Stimulated activated CD4-positive, alpha-beta T cell treated with anti-CD3 and anti-CD28 coated beads, Interleukin-12 subunit alpha, Interleukin-12 subunit beta, amount 100 ng/mL, for 4 hours (primary cell): ENCODE measurements around the gene CLCN6.

ENCODE experiments used
- DNase-seq: peaks from one replicate; pipeline ENCODE4 v3.0.0-alpha.2; 2020

CLCN6 gene

GRCh38 chr1:11880911-11881748 lies 75.1 kb downstream of the CLCN6 start:
- DNase-seq = no peak

DNA sequence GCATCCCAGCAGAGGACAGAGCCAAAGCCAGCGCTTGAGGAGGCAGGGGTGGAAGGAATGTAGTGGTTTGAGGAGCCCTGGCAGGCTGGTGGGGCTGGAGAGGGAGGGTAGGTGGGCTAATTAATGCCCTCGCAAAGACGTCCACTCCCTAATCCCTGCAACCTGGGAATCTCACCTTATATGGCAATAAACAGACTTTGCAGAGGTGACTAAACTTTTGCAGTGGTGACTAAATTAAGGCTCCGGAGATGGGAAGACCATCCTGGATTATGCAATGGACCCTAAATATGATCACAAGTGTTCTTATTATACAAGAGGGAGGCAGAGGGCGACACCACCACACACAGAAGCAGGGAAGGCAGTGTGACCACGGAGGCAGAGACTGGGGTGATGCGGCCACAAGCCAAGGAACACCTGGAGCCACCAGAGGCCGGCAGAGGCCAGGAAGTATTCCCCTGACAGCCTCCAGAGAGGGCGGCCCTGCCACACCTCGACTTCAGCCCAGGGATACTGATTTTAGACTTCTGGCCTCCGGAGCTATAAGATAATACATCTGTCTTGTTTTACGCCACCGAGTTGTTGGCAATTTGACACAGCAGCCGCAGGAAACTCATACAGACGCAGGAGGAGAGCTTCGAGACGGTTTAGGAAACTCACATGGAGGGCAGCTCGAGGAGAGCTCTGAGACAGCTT lies 75.9 kb downstream of the CLCN6 start:
- no peak for DNase-seq

DNA sequence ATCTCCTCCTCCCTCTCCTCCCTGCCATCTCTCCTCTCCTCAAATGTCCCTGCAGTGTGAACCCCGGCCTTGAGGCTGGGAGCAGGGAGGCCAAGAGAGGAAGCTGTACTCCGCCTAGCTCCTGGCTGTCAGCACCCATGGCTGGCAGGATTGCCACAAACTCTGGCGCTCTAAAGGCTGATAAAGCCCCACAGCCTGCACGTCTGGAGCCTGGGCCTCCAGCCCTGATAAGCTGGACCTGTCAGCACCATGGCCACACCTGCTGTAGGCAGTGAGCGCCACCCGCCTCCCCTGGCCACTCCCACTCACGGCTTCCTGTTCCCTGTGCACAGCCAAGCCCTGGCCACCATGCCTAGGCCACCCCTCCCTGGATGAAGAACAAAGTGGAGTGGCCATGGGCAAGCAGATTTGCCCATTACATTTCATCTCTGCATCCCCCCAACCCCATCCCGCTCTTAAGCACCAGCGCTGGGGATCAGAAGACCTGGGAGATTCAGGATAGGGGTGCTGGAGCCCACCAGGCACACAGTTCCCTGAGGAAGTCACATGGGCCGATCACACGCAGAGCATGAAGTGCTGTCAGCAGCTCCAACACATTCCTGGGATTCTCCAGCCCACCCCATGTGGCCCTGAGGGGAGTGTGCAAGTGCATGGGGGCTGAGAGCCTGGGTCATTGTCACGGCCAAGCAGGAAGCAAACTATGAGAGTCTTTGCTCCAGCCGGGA lies 77.0 kb downstream of the CLCN6 start:
- no peak for DNase-seq

GRCh38 chr1:11885916-11886315 lies 79.9 kb downstream of the CLCN6 start:
- DNase-seq = no peak

- DNase-seq = no peak
Observed at GRCh38 chr1:11886986-11887665, 81.1 kb downstream of the CLCN6 start.

GRCh38 chr1:11887666-11888007 lies 81.6 kb downstream of the CLCN6 start:
- no peak for DNase-seq

- DNase-seq = no peak
Observed at GRCh38 chr1:11888206-11888876, 82.3 kb downstream of the CLCN6 start.

DNA sequence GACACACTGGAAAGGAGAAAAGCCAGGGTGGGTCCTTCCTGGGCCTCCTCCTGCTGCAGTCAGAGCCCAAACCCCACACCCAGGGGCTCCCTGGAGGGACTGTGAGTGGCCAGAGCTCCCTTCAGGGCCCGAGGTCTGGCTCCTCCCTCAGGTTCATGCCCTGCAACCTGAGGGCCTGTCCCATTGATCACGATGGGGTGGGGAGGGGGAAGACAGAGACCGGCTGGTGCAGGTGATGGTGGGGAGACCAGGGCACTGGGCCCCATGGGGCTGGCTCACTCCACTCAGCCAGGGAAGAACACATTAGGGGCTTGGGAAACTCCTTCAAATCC lies 82.9 kb downstream of the CLCN6 start:
- DNase-seq = no peak

DNA sequence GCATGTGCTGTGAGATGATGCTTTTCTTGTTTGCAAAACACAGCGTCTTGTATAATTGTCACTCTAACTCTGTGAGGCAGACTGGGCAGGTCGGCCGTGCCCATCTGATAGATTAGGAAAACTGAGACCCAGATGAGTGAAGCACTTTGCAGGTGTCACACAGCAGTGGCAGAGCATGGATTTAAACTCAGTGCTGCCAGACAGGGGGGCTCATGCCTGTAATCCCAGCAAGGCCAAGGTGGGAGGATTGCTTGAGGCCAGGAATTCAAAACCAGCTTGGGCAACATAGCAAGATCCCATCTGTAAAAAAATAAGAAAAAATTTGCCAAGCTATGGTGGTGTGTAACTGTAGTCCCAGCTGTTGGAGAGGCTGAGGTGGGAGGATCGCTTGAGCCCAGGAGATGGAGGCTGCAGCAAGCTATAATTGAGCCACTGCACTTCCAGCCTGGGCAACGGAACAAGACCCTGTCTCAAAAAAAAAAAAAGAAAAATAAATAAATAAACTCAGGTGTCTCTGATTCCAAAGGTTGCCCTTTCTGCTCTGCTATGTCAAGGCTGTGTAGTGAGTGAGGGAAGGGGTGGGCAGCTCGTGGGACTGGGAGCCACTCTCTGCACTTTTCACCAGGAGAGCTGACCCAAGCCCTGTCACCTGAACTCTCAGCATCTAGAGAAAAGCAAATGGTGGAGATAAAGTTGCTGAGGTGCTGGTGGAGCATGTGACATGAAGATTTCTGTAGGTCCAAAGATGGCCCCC lies 85.6 kb downstream of the CLCN6 start:
- DNase-seq = no peak
